ENCODE results near the gene CDC45. TPM values are rescaled to one million over a fixed set of nuclear protein-coding genes. Genes with fewer than 3 reads are reported as not detected.

CDC45 gene
- total RNA-seq, 4 donors from 2014 or later, result 0.39 to 3.9 (median 2.0) TPM

GRCh38 chr22:19533049-19533626 is 53.4 kb downstream of the CDC45 start:
- intact Hi-C loops (cut with DNase I; ENCODE audit: low total_unique reads), result no loop called here
- TF ChIP-seq POLR2A (IDR thresholded peaks at IDR 0.05), result no peak
- 88 to 96% methylated on average over 8 of the region's 8 CpGs for whole genome bisulfite sequencing, 2 donors
- no peak overlapping the region for H3K4me3 ChIP-seq (ENCODE audit: low read depth, poor library complexity, severe bottlenecking)
- DNase-seq (ENCODE audit: low spot score in 2 of 2), result no peak

- intact Hi-C loops (cut with DNase I; ENCODE audit: low total_unique reads), result no loop called here
These were observed 54.1 kb downstream of the CDC45 start for GRCh38 chr22:19533857-19534256.

GRCh38 chr22:19535001-19535400 is 55.3 kb downstream of the CDC45 start:
- H3K4me3 ChIP-seq (ENCODE audit: low read depth, poor library complexity, severe bottlenecking), result no peak overlapping the region
- intact Hi-C loops (cut with DNase I; ENCODE audit: low total_unique reads), result no loop called here
- TF ChIP-seq CTCF (IDR thresholded peaks at IDR 0.05), result no peak
- TF ChIP-seq POLR2A (IDR thresholded peaks at IDR 0.05), result no peak
- DNase-seq (ENCODE audit: low spot score in 2 of 2), result no peak
- 33% methylated on average over 3 of the region's 3 CpGs for WGBS, 2 donors

More at GRCh38 chr22:19533857-19534256, 54.1 kb downstream of the CDC45 start:
- TF ChIP-seq CTCF (IDR thresholded peaks at IDR 0.05) (no peak), POLR2A (IDR thresholded peaks at IDR 0.05) (no peak)
- no peak overlapping the region for H3K4me3 ChIP-seq (ENCODE audit: low read depth, poor library complexity, severe bottlenecking)
- no peak for DNase-seq (ENCODE audit: low spot score in 2 of 2)

DNA sequence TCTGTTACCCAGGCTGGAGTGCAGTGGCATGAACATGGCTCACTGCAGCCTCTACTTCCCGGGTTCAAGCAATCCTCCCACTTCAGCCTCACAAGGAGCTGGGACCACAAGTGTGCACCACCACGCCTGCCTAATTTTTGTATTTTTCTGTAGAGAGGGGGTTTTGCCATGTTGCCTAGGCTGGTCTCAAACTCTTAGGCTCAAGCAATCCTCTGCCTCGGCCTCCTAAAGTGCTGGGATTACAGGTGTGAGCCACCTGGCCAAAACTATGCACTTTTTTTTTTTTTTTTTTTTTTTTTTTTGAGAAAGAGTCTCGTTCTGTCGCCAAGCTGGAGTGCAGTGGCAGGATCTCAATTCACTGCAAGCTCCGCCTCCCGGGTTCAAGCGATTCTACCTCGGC is 56.8 kb downstream of the CDC45 start:
- H3K4me3 ChIP-seq (ENCODE audit: low read depth, poor library complexity, severe bottlenecking), result no peak overlapping the region
- DNase-seq (ENCODE audit: low spot score in 2 of 2), result no peak
- WGBS, 2 donors, result 87 to 89% methylated on average over 9 of the region's 9 CpGs
- TF ChIP-seq CTCF (IDR thresholded peaks at IDR 0.05) (no peak), POLR2A (IDR thresholded peaks at IDR 0.05) (no peak)
- intact Hi-C loops (cut with DNase I; ENCODE audit: low total_unique reads), result no loop called here

GRCh38 chr22:19537941-19538488 is 58.3 kb downstream of the CDC45 start:
- H3K4me3 ChIP-seq (ENCODE audit: low read depth, poor library complexity, severe bottlenecking), result no peak overlapping the region
- TF ChIP-seq POLR2A (IDR thresholded peaks at IDR 0.05) (no peak), CTCF (IDR thresholded peaks at IDR 0.05) (no peak)
- intact Hi-C loops (cut with DNase I; ENCODE audit: low total_unique reads), result no loop called here
- DNase-seq (ENCODE audit: low spot score in 2 of 2), result no peak
- 89 to 91% methylated on average over 5 of the region's 5 CpGs for WGBS, 2 donors

DNA sequence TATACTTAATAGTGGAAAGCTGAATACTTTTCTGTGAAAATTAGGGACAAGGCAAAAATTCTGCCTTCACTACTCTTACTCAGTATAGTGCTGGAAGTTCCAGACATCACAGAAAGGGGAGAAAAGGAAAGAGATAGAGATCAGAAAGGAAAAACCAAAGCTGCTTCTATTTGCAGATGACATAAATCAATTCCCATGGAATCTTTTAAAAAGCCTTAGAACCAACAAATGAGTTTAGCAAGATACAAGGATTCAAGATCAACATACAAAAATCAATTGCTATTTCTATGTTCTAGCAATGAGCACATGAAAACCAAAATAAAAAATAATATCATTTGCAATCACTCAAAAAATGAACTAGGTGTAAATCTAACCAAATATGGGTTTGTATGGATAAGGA is 60.7 kb downstream of the CDC45 start:
- TF ChIP-seq CTCF (IDR thresholded peaks at IDR 0.05), result no peak
- TF ChIP-seq POLR2A (IDR thresholded peaks at IDR 0.05), result no peak
- no peak for DNase-seq (ENCODE audit: low spot score in 2 of 2)
- intact Hi-C loops (cut with DNase I; ENCODE audit: low total_unique reads), result no loop called here

More for the DNA sequence above, 60.7 kb downstream of the CDC45 start:
- H3K4me3 ChIP-seq (ENCODE audit: low read depth, poor library complexity, severe bottlenecking), result no peak overlapping the region
